Spleen (tissue), 3 donors: Measurements from ENCODE around the gene MRPL21.

Source experiments
- POLR2A ChIP-seq, 3 donors: fragments of 450-650 bp; IDR thresholded peaks; one replicate each; pipeline ENCODE4 v1.5.1; 2017; ENCODE audit warnings: antibody characterized with exemption in 3 of 3, mild to moderate bottlenecking in 1 of 3
- POLR2AphosphoS5 ChIP-seq, 3 donors: sonication (generic); formaldehyde crosslinking; IDR thresholded peaks; one replicate each; pipeline ENCODE4 v1.5.1; 2017; ENCODE audit warnings: antibody characterized with exemption in 3 of 3

GRCh38 chr11:68872216-68873003 is 31.2 kb downstream of the MRPL21 start:
- TF ChIP-seq POLR2AphosphoS5 (IDR thresholded peaks at IDR 0.05) (no peak), POLR2A (IDR thresholded peaks at IDR 0.05) (no peak)
